ENCODE measurements around the gene ARHGAP32. TPM values are rescaled to one million over a fixed set of nuclear protein-coding genes. Genes with fewer than 3 reads are reported as not detected.

Gene ARHGAP32
- polyA plus RNA-seq, 3 donors = 15.4 to 20.5 (median 19.6) TPM

Other genes with a start within 250 kb of the ARHGAP32 start
- gene TP53AIP1, start 249.5 kb downstream of the ARHGAP32 start, polyA plus RNA-seq (ENCODE audit: insufficient read length in 3 of 3) = 1 to 10 TPM; 1.1 to 2.6 (median 1.6) TPM
- under 1 TPM; 0.56 to 0.77 (median 0.73) TPM for gene BARX2, start 183.5 kb upstream of the ARHGAP32 start, polyA plus RNA-seq (ENCODE audit: insufficient read length in 3 of 3)

Data from renal pelvis (tissue), 3 donors.